HG03064 (cell line): ENCODE results near the gene MRPL28.
"Not testable (repeated sequence)": the region's sequence is repeated elsewhere in the genome, so short reads cannot be mapped to it uniquely, and the experiment has no call there.

Source experiments
- ATAC-seq: cut with Tn5 transposase; IDR thresholded peaks from one replicate; pipeline ENCODE4 v1.9.1; 2021; ENCODE audit warnings: low read depth; ENCODE audit not compliant: unreplicated experiment

Gene MRPL28

GRCh38 chr16:341974-342336 lies 28.4 kb downstream of the MRPL28 start:
- not testable (repeated sequence) for ATAC-seq

GRCh38 chr16:341095-341973 lies 29.0 kb downstream of the MRPL28 start:
- ATAC-seq = not testable (repeated sequence)

DNA sequence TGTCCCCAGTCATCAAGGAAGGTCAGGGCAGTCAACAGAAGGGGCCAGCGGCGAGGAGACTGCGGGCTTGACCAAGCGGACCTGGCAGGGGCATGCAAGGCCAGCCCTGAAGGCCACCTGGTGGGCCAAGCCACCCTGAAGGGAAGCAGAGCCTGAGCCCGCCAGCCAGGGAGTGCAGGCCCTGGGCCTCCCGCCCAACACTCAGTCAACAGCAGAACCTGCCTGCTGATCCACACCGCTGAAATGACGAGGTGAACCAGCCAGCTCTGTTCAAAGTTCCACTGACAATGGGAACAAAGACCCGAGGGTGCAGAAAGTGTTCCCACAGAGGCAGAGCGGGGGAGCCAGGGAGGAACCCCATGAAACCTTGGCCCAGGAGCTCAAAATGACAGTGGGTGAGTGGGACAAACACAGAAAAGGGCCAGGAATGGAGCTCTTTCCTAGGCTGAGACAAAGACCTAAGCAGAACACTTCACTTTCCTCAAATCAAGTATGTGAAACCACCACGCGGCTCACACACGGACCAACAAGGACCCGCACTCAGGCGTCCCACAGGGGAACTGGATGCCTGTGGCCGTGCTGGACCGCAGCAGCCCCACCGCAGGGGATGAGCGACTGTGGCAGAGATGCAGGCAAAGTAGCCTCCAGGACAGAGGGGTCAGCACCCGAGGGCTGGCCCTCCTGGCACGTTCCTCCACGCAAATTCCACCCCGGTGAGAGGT lies 29.8 kb downstream of the MRPL28 start:
- ATAC-seq = no peak

GRCh38 chr16:339680-340079 lies 30.7 kb downstream of the MRPL28 start:
- ATAC-seq = no peak

DNA sequence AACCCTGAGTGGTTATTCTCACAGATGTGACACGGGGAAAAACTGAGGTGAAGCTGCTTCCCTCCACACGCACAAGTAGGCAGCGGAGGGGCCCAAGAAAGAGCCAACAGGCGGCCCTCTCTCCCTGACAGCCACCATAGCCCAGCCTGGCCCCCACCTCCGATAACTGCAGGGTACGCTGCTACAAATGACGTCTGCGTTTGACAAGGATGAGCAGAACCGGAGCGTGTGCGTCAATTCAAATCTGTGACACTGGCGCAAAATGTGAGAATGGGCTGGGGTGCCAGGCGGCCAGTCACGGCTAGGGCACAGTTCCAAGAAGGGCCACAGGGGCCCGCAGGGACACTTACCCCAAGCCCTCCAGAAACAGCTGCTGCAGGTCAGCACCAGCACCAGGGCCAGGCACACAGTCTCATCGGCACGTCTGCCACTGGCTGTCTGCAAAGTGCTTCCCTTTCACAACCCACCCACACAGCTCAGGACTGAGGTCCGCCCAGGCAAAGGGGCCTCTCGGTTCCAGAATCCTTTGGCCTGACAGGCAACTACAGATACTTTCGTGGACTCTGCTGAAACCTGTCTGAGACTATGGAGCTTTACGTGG lies 32.3 kb downstream of the MRPL28 start:
- ATAC-seq = no peak

DNA sequence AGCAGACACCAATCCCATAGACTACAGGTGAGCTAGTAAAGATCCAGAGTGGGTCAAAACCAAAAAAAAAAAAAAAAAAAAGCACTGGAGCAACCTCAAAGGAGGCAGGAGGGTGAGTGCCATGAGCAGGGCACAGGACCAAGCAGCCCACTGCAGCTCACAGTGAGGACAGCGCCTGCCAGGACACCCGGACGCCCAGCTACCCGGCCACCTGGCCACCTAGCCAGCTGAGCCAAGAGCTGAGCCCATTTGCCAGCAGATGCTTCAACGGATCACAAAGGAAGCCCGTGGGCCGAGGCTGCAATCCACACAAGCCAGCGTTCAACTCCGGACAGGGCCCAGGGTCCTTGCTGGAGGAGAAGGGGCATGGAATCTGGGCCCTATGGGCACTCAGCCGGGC lies 32.9 kb downstream of the MRPL28 start:
- ATAC-seq = no peak

- ATAC-seq = no peak
Observed at GRCh38 chr16:336269-336668, 34.1 kb downstream of the MRPL28 start.

DNA sequence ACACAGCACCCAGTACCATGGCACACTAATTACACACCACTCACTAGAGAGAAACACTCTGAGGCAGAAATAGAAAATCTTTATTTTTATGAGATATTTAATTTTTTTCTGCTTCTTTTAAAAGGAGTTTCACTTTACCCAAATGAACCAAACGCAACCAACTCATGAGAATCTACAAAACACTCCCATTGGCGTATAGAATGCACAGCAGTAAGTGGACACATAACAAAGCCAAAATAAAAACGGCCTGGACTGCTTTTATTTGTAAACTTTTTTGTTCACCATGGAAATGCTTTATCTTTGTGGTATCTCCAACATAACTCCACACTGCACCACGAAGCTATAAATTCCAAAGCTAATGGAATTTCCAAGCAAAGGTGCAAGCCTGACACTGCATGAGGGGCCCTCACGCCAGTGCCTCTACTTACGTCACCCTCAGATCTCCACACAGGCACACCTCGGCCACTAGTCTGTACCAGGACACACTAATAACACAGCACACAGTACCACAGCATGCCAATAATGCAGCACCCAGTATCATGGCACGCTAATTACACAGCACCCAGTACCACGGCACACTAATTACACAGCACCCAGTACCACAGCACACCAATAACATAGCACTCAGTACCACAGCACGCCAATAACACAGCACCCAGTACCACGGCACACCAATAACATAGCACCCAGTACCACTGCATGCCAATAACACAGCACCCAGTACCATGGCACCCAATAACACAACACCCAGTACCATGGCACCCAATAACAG lies 35.3 kb downstream of the MRPL28 start:
- not testable (repeated sequence) for ATAC-seq

- not testable (repeated sequence) for ATAC-seq
Observed at GRCh38 chr16:334164-334832, 36.0 kb downstream of the MRPL28 start.

DNA sequence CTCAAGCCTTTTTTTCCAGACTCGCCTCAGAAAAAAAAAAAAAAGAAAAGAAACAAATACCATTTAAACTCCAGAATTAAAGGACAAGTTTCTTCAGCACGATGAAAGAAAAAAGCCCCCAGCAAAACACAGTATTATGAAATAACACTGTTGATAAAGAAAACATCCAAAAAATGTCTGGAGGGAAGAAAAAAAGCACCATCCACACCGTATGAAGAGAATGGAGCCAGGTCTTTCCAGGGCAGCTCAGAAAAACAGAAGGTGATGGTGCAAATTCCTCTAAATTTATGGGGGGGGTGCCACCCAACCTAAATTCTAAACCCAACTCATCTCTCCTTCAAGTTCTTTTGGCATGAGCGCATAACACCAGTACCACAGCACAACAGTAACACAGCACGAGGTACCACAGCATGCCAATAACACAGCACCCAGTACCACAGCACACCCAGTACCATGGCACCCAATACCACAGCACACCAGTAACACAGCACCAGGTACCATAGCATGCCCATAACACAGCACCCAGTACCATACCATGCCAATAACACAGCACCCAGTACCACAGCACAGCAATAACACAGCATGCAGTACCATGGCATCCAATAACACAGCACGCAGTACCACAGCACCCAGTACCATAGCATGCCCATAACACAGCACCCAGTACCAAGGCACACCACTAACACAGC lies 36.8 kb downstream of the MRPL28 start:
- no peak for ATAC-seq

DNA sequence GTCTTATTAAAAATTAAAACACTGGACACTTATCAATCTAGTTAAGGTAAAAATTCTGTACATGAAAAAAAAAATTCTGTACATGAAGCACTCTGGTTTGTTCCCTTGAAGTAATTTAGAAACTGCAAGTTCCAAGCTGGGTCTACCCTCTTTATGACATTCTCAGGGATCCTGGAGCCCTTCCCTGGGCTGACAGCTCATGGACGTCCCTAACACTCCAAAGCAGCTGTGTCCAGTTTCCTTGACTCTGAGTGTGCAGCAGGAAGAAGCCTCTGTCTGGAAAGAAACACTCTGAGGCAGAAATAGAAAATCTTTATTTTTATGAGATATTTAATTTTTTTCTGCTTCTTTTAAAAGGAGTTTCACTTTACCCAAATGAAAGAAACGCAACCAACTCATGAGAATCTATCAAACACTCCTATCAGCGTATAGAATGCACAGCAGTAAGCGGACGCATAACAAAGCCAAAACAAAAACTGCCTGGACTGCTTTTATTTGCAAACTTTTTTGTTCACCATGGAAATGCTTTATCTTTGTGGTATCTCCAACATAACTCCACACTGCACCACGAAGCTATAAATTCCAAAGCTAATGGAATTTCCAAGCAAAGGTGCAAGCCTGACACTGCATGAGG lies 39.0 kb downstream of the MRPL28 start:
- ATAC-seq = not testable (repeated sequence)

DNA sequence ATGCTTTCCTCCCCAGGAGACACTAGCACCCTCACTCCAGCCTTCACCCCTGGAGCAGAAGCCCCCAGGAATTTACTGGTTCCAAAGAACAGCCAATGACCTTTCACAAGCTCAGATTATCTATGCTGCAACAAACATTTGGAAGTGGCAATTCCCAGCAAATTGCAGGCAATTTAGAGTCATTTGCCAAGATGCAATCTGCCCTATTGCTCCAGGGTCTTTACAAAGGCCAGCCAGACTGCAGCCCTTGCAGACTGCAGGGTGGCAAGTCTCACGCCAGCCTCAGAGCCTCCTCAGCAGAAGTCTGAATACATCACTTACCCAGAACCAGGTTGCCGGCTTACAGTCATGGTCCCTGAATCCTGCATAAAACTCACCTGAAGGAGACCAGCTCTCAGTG lies 39.6 kb downstream of the MRPL28 start:
- no peak for ATAC-seq

DNA sequence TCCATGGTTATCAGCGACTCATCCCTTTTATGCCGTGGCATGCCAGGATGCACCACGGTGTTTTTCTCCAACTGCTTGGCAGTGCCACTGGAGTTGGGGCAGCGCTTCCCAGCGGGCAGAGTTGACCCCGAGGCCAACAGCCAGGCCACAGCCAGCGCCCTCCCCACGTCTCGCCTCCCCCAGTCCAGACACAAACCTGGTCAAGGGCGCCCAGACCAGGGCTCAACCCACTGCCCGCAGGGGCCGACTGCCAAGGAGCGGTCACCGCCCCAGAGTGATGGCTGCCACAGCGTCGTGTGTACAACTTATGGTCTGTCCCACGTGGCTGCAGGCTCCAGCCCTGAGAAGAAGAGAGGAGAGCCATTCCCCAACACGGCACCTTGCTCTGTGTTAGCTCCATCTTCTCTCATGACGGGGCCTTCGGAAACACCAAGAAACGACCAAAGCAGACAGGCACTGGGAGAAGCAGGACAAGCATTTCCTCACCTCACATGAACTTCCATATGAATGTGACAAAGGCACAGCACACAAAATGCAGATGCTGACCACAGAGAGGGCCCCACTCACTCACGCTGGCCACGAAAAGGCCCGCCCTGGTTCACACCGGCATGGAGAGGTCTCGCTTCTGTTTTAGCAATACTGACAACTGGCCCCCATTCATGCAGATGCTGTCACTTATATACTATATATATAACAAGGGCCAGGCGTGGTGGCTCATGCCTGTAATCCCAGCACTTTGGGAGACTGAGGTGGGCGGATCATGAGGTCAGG lies 44.8 kb downstream of the MRPL28 start:
- ATAC-seq = no peak

DNA sequence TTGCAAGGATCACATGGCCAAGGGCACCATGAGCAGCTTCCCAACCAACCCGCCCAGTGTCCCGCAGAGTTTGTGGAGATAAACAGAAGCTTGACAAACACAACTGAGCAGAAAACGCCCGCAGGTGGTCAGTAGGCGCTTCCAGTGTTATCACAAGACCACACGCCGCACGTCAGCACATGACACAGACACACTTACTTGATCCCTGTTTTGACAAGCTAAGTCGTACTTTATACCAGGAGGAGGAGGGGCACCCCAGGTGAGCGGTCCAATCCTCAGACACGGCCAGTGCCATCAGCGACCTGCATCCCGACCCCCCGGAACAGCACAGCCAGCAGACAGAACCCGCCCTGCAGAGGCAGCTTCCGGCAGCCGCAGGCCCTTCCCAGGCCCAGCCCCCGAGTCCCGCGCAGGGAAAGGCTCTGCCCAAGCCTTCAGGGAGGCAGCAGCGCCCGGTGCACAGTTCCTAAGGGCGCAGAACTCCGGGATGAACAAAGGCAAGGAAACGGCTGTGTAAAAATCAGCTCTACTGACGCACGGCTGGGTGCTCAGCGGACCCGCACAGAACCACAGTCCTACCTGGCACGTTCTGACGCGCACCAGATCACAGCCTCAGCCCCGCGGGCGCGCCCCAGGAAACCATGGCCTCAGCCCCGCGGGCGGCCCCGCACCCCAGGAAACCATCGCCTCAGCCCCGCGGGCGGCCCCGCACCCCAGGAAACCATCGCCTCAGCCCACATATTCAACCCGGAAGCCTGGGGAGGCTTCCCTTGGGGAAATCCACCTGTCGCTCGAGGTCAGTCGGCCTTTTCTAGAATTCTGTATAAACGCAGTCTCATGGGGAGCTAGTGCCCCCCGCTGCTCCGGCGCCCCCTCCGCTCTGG lies 45.6 kb downstream of the MRPL28 start:
- ATAC-seq = no peak

GRCh38 chr16:324201-324450 lies 46.2 kb downstream of the MRPL28 start:
- ATAC-seq = no peak

DNA sequence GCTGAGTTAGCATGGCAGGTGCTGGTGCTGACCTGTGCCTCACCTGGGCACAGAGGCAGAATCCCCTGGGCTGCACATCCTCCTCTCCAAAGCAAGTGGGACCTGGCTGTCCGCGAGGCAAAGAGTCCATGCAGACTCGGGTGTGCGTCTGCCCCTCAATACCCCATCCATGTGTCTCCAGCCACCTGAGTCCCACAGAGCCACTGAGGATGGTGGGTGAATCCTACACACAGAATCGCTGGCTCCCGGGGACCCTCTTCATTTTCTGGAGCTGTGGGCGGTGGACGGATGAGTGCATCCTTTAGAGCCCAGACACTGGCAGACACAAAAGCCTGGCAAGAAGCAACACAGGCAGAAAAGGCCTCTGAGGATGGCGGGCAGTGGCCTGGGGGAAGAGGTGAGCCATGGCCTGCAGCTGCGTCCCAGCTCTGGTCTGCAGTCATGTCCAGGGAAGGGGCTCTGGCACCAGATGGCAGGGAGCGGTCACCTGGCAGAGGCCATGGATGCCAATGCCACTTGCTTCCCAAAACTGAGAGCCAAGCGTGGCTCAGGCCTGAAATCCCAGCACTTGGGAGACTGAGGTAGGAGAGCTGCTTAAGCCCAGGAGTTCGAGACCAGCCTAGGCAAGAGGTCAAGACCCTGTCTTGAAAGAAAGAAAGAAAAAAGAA lies 47.7 kb downstream of the MRPL28 start:
- ATAC-seq = no peak

DNA sequence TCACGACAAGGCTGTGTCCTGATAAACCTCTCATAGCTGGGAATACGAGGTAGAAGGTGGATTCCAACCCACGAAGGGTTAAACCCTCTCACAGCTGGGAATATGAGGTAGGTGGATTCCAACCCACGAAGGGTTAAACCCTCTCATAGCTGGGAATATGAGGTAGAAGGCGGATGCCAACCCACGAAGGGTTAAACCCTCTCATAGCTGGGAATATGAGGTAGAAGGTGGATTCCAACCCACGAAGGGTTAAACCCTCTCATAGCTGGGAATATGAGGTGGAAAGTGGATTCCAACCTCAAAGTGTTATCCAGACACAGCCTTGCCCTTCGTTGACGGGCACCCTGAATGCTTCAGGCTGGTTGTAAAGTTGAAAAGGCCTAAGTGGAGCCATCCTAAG lies 48.8 kb downstream of the MRPL28 start:
- no peak for ATAC-seq
